Mammary epithelial cell (primary cell): ENCODE data around the gene PLEKHG1.

Source experiments
- EZH2 ChIP-seq: IDR thresholded peaks from 2 replicates; pipeline ENCODE4 v1.6.1; 2012; ENCODE audit warnings: low read length, inconsistent platforms, borderline replicate concordance
- TF ChIP-seq, protein P1 (sequence below), 2 donors: IDR thresholded peaks in 1 of 2; conservative IDR thresholded peaks in 1 of 2; 2 replicates each; pipeline ENCODE4 v1.5.1; 2011 to 2012; ENCODE audit warnings: inconsistent platforms in 2 of 2, low read length in 2 of 2, mild to moderate bottlenecking in 2 of 2, control low read depth in 1 of 2, low read depth in 1 of 2; ENCODE audit not compliant: insufficient read depth in 1 of 2; ENCODE audit errors: extremely low read depth in 1 of 2

DNA sequence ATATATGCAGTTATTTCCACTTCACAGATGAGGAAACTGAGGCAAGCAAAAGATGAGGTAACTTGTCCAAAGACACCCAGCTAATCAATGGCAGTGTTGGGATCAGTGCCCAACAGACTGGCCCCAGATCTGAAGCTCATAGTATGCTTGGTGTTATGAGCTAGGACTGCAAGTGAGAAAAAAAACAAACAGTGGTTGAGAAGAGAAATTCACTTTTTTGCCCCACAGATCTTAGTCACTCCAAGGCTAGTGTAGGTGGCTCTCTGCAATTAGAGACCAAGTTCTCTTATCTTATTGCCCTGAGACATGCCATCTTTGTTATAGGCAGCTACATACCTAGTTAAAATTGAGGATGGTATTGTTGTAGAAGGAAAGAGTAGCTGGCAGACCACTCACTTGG, 16.3 kb downstream of the PLEKHG1 start:
- TF ChIP-seq, protein P1, sequence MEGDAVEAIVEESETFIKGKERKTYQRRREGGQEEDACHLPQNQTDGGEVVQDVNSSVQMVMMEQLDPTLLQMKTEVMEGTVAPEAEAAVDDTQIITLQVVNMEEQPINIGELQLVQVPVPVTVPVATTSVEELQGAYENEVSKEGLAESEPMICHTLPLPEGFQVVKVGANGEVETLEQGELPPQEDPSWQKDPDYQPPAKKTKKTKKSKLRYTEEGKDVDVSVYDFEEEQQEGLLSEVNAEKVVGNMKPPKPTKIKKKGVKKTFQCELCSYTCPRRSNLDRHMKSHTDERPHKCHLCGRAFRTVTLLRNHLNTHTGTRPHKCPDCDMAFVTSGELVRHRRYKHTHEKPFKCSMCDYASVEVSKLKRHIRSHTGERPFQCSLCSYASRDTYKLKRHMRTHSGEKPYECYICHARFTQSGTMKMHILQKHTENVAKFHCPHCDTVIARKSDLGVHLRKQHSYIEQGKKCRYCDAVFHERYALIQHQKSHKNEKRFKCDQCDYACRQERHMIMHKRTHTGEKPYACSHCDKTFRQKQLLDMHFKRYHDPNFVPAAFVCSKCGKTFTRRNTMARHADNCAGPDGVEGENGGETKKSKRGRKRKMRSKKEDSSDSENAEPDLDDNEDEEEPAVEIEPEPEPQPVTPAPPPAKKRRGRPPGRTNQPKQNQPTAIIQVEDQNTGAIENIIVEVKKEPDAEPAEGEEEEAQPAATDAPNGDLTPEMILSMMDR (conservative IDR thresholded peaks at IDR 0.05 in 1 of 2, IDR thresholded peaks at IDR 0.05 in 1 of 2; ENCODE audit: extremely low read depth in 1 of 2, insufficient read depth in 1 of 2, low read depth in 1 of 2, low read length in 2 of 2), result no peak
- no peak for TF ChIP-seq EZH2
